Muscle of back (tissue), 13 donors: Measurements from ENCODE around the gene ARHGAP11A. TPM values are rescaled to one million over a fixed set of nuclear protein-coding genes. Genes with fewer than 3 reads are reported as not detected.
A peak's percentile ranks its signal among the peaks of the same experiment; 100 is the strongest.
"Not testable (repeated sequence)": the region's sequence is repeated elsewhere in the genome, so short reads cannot be mapped to it uniquely, and the experiment has no call there.

Source experiments
- DNase-seq, 3 donors: peaks; one replicate each; pipeline versions ENCODE4 v3.0.0 to v3.0.0-alpha.2; 2013
- long read RNA-seq, 9 donors: transcript quantifications; one replicate each; lab custom pipeline, GENCODE V29; 2026
- polyA plus RNA-seq, 10 donors: library from polyadenylated mRNA; unstranded; fragments of 120-200 nt; gene quantifications; one replicate each; pipeline ENCODE4 v1.2.1, GENCODE V29; 2013; ENCODE audit not compliant: insufficient read length in 10 of 10

ARHGAP11A gene
- 10 to 100 TPM; 12.5 to 29.2 (median 16.4) TPM for polyA plus RNA-seq
- long read RNA-seq, donor 1, full-length matches to known transcripts: 2 of 2 reads
- long read RNA-seq, donor 1, partial matches to known transcripts: 0 of 2 reads
- long read RNA-seq, donor 1, other reads (novel, unspliced or antisense): 0 of 2 reads
- long read RNA-seq, donor 2, full-length matches to known transcripts: 1 of 1 reads
- long read RNA-seq, donor 2, partial matches to known transcripts: 0 of 1 reads
- long read RNA-seq, donor 2, other reads (novel, unspliced or antisense): 0 of 1 reads
- long read RNA-seq, donor 3: 0 reads
- long read RNA-seq, donor 4: 0 reads
- long read RNA-seq, donor 5, full-length matches to known transcripts: 1 of 1 reads
- long read RNA-seq, donor 5, partial matches to known transcripts: 0 of 1 reads
- long read RNA-seq, donor 5, other reads (novel, unspliced or antisense): 0 of 1 reads
- long read RNA-seq, donor 6, full-length matches to known transcripts: 3 of 3 reads
- long read RNA-seq, donor 6, partial matches to known transcripts: 0 of 3 reads
- long read RNA-seq, donor 6, other reads (novel, unspliced or antisense): 0 of 3 reads
- long read RNA-seq, donor 7, full-length matches to known transcripts: 2 of 2 reads
- long read RNA-seq, donor 7, partial matches to known transcripts: 0 of 2 reads
- long read RNA-seq, donor 7, other reads (novel, unspliced or antisense): 0 of 2 reads
- long read RNA-seq, donor 8, partial matches to known transcripts: 0 of 1 reads
- long read RNA-seq, donor 8, other reads (novel, unspliced or antisense): 0 of 1 reads
- long read RNA-seq, donor 9: 0 reads

DNA sequence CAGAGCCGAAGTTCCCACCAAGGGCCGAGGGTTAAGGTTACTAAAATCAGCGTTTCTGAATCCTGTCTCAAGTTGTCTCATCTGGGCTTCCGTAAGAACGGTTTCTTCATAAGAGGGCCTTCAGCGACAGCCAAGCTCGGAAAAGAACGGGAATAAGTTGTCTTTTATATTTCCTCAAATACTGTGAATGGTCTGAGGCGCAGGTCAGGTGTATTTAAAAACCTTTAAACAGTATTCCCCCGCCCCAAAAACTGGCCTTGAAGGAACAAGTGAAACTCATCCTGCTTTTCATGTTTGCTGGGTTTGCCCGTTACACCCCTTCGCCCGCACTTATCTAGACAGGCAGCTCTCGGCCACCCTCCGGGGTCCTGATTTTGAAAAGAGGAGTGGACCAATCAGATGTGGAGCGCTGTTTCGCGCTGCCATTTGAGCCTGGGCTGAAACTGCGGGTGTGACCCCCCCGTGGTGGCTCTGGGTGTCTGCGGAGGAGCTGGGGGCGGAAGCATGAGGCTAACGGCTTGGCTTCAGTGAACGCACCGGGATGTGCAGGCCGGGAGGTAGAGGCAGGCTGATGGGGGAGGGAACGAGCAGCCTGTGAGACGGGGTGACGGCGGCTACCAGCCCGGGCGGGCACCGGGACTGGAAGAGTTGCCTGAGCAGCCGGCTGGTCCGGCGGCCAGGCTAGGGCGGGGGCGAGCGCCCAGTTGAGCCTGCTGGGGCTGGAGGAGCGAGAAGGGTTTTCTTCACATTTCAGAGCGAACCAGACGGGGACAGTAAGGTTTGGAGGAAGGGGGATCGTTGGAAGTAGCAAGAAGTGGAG, at the start of gene ARHGAP11A:
Gene ARHGAP11A (plus strand): TSS at position 454 of the 820 bp plus-strand sequence. CDS start 708 bp downstream, outside the sequence.
- DNase-seq: peak; percentile 92 to 97 (median 93)

DNA sequence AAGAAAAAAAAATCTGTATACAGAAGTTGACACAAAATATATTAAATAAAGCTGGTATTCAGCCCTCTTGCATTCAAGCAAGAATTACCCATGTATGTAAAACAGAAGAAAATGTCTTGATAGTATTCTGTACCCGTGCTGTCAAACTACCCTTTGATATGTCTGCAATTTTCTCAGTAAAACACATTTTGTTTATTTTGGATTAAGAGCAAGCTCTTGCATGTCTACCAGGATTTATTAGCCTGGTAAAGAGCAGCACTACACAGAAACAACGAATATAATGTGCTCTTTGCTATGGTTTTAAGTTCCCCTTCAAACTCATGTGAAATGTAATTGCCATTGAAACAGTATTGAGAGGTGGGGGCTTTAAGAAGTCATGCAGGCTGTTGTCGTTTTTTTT, 46.3 kb upstream of the ARHGAP11A start:
- not testable (repeated sequence) for DNase-seq

- not testable (repeated sequence) for DNase-seq
Measured at GRCh38 chr15:32578482-32578881, 36.8 kb upstream of the ARHGAP11A start.

- not testable (repeated sequence) for DNase-seq
Measured at GRCh38 chr15:32585844-32586243, 29.5 kb upstream of the ARHGAP11A start.

DNA sequence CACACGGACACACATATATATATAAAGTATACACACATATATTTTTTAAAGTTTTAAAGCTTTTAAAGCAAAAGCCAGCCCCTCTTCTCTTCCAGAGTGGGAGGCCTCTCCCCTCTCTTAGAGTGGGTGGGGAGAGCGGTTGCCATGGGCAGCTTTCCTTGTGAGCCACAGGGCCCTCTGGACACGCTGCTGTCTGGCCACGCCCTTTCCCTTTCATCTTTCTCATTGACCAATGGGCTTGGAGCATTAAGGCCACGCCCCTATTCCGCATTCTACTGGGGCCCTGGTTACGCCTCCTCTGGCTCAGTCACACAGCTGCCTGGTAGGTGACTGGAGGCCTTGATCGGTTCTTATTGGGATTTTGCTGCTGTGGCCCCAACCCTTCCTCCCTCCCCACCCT, 22.2 kb upstream of the ARHGAP11A start, which contains the start of gene GOLGA8N:
Gene GOLGA8N (plus strand): TSS at position 306 of the 400 bp plus-strand sequence.
- DNase-seq: not testable (repeated sequence)

DNA sequence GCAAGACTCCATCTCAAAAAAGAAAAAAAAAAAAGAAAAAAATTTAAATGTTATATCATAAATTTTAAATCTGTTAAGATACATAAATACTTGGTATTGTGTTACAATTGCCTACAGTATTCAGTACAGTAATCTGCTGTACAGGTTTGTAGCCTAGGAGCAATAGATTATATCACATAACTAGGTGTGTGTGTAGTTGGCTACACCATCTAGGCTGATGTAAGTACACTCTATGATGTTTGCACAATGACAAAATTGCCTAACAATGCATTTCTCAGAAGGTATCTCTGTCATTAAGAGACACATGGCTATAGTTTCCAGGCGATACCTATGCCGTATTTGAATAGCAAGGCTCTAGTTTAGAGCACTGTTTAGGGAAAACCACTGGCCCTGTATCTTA, 5.8 kb upstream of the ARHGAP11A start:
- not testable (repeated sequence) for DNase-seq

GRCh38 chr15:32610719-32611118, 4.6 kb upstream of the ARHGAP11A start:
- DNase-seq: peak; percentile 1 to 17 (median 7)

DNA sequence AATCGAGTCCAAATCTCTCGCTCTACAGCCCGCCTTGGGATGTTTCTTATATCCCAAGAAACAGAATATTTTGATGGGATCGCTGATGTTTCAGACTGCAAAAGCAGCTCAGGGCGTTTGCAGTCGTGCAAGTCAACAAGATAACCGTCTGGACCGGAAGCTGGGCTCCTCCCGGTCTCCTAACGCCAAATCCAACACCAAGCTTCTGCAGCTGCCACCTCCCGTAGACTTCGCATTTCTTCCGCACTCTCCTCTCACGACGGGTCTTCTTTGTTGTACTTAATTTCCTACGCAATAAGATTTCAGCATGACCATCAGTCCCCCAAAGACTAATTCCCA, 623 bp upstream of the ARHGAP11A start:
- not testable (repeated sequence) for DNase-seq

DNA sequence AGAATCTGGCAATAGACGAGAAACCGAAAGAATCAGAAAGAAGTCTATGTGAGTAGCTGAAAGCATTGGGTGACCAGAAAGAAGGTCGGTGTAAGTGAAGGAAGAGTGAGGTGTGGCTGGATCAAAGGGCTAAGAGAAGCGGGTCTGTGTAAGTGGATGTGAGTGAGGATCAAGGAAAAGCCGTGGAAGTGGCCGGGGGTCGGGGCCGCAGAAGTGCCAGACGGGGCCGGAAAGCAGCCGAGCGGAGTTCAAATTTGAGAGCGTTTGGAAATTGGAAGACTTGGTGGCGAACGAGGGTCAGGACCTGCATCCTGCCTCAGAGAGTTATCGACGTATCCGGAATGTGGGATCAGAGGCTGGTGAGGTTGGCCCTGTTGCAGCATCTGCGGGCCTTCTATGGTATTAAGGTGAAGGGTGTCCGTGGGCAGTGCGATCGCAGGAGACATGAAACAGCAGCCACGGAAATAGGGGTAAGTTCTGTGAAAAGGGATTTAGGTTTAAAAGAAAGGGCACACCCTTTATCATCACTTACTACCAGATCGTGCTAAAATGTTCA, 645 bp downstream of the ARHGAP11A start:
- DNase-seq: peak in 1 of 3 donors; percentile 9

GRCh38 chr15:32636410-32636809, 21.1 kb downstream of the ARHGAP11A start:
- no peak for DNase-seq

- no peak for DNase-seq
Measured at GRCh38 chr15:32636908-32637567, 21.7 kb downstream of the ARHGAP11A start.

- DNase-seq: no peak
Measured at GRCh38 chr15:32637704-32638103, 22.4 kb downstream of the ARHGAP11A start.

GRCh38 chr15:32641517-32642059, 26.3 kb downstream of the ARHGAP11A start, which contains the start of gene SCG5:
SCG5 (plus strand) TSS chr15:32641710; CDS start chr15:32643593, 1,883 bp downstream.
- DNase-seq: peak; percentile 42 to 90 (median 62)

GRCh38 chr15:32642667-32643435, 27.5 kb downstream of the ARHGAP11A start:
- no peak for DNase-seq

GRCh38 chr15:32643907-32644445, 28.7 kb downstream of the ARHGAP11A start:
- DNase-seq: no peak

- no peak for DNase-seq
Measured at GRCh38 chr15:32646291-32646690, 31.0 kb downstream of the ARHGAP11A start.

DNA sequence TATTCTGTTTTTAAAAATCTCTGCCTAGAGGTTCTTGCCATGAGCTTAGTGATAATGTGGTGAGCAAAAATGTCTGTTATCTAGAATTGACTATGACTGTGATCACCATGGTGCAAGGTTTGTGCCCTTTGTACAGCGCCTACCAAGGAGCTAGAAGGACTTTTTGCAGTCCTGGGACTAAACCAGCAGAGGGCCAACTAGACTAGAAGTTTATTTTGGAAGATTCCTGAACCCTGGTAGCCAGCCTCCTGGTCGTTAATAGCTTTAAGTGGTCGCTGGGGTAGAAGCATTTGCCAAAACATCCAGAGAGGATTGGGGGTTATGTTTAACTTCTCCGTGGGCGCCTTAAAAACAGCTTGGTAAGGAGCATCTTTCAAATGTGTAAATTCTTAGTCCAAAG, 34.0 kb downstream of the ARHGAP11A start:
- no peak for DNase-seq

DNA sequence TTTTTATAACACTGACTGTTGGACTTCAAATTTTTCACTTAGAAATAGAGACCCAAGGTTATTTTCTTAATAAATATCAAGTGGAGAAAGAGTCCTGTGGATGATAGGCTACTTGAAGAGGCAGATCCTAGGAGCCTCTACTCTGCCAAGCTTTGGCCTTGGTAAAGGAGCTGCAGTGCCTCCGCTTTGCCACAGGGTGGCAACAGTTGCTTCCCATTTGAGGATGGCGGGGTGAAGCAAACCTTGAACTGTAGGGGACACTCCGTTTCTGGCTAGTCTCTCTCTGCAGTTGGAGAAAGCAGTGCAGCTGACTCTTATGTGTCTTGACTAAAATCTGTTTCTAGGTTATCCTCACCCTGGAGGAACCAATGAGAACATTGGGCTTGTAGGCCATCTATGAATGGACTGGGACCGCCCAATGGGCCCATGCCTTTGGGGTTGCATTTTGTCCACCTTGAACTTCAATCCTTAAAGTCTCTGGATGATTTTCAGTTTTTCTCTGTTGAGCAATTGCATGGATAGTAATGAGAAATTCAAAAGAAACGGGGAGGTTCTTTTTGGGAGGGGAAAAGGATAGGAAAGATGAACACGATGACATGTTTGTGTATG, 36.0 kb downstream of the ARHGAP11A start:
- peak; percentile 49 to 63 (median 54) for DNase-seq

- no peak for DNase-seq
Measured at GRCh38 chr15:32652178-32652577, 36.9 kb downstream of the ARHGAP11A start.
